Regular cardiac myocyte (primary cell): ENCODE measurements around the gene NANOS2. TPM values are rescaled to one million over a fixed set of nuclear protein-coding genes. Genes with fewer than 3 reads are reported as not detected.

Source experiments
- total RNA-seq: library from RNA; depleted of rRNA; stranded (reverse); fragments of >200 nt; gene quantifications from 2 replicates; pipeline ENCODE4 v1.2.3, GENCODE V29; 2014

NANOS2 gene
- not detected in 2 replicates for total RNA-seq

DNA sequence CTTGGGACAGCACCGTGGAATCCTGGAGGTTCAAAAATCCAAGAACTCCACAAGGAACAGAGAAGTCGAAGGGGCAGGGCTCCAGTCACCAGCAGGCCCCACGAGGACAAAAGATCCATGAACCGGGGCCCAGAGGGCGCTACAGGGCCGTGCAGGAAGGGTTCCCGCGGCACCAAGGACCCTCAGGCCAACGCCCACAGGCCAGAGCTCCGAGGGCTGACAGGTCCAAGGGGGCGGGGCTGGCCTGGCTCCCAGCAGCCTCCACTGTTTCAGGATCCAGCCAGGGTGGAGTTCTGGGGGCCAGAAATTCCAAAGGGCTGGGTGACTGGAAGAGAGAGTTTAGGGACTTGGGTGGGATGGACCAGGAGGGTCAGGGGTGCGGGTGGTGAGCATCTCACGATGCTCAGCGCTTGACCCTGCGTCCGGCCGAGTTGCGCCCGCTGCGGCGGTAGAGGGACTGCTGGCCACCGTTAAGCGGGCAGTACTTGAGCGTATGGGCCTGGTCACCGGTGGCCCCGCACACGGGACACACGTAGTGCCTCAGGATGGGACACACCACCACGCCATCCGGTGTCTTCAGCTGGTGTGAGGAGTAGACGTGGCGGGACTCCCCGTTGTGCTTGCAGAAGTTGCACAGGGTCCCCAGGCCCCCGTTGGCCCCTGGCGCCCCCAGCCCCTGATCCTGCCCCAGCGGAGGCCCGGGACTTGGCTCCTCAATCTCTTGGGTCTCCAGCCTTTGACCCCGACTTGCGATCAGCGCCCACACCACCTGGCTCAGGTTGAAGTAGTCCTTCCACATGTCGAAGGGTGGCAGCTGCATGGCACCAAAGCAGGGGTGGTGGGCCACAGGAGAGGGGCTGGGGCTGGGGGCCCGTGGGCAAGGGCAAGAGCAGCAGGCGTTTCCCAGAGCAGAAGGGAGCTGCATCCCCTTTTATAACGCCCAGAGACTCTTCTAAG is at the start of gene NANOS2:
NANOS2 (minus strand) TSS at position 905 of the 957 bp plus-strand sequence; CDS start at position 820, 85 bp downstream.

GRCh38 chr19:45901912-45902650 is 12.5 kb downstream of the NANOS2 start, which contains the start of gene MYPOP:
MYPOP (minus strand) TSS chr19:45902613; CDS start chr19:45901773, 840 bp downstream.

DNA sequence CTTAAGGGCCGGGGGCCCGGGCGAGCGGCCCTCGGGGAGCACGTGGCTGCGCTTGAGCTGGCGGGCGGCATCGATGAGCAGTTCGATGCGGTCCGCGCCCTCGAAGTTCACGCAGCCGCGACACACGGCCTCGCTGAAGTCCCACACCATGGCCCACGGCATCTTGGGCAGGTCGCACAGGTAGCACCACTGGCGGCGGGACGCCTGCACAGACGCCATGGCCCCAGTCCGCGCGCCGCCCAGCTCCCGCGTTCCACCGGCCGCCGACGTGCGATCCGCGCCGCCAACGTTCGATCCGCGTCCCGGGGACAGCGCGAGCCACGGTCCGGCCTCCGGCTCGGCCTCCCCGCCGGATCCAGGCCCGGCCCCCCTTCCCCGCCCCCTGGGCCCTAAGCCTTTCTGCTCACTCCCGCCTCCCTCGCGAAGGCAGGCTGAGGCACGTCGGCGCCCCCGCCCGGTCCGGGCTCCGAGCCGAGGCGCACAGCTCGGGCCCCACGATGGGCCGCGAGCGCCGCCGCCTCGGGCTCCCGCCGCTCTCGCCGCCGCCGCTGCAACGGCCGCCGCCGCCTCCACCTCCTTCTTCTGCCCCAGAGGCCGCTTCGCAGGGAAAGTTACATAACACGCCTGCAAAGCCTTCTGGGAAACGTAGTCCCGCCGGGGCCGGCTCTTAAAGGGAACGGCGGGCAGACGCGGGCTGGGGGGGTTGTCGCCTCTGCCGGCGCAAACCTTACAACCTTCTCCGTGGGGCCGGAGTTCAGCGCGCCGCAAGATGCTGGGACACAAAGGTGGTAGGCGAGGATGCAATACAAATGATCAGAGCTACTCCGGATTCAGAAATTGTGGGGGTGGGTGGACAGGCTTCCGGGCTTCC is 28.8 kb downstream of the NANOS2 start, which contains the start of gene IRF2BP1:
IRF2BP1 (minus strand) TSS at position 586 of the 871 bp plus-strand sequence; CDS start at position 219, 367 bp downstream.

GRCh38 chr19:45863840-45864628 is 50.5 kb downstream of the NANOS2 start, which contains the start of gene FOXA3:
FOXA3 (plus strand) TSS chr19:45864326; CDS start chr19:45864457, 131 bp downstream.

Other genes with a start within 250 kb of the NANOS2 start
- gene GIPR, start 246.6 kb downstream of the NANOS2 start, total RNA-seq: 0.28 and 0.38 TPM in 2 replicates
- gene SNRPD2, start 222.8 kb downstream of the NANOS2 start, total RNA-seq: 288 and 449 TPM in 2 replicates
- 31.2 and 32.1 TPM in 2 replicates for gene QPCTL, start 222.1 kb downstream of the NANOS2 start, total RNA-seq
- gene FBXO46, start 183.9 kb downstream of the NANOS2 start, total RNA-seq: 3.4 and 5.8 TPM in 2 replicates
- not detected in 2 replicates for gene MEIOSIN, start 181.3 kb downstream of the NANOS2 start, total RNA-seq
- 8.1 and 11.3 TPM in 2 replicates for gene SIX5, start 145.5 kb downstream of the NANOS2 start, total RNA-seq
- gene DMPK, start 132.3 kb downstream of the NANOS2 start, total RNA-seq: 15.0 and 48.2 TPM in 2 replicates
- gene DMWD, start 121.9 kb downstream of the NANOS2 start, total RNA-seq: 27.8 and 29.0 TPM in 2 replicates
- under 0.01 and 0.28 TPM in 2 replicates for gene RSPH6A, start 99.5 kb downstream of the NANOS2 start, total RNA-seq
- 22.8 and 29.9 TPM in 2 replicates for gene SYMPK, start 51.6 kb downstream of the NANOS2 start, total RNA-seq
- gene FOXA3, start 50.5 kb downstream of the NANOS2 start, total RNA-seq: under 0.01 TPM in 1 of 2 replicates, not detected in the other
- gene IRF2BP1, start 28.6 kb downstream of the NANOS2 start, total RNA-seq: 26.5 and 28.4 TPM in 2 replicates
- gene MYPOP, start 12.2 kb downstream of the NANOS2 start, total RNA-seq: 0.77 and 2.0 TPM in 2 replicates
- under 0.01 TPM in 2 replicates for gene NOVA2, start 59.1 kb upstream of the NANOS2 start, total RNA-seq
- 5.4 and 10.9 TPM in 2 replicates for gene CCDC61, start 80.7 kb upstream of the NANOS2 start, total RNA-seq
- not detected in 2 replicates for gene PGLYRP1, start 108.3 kb upstream of the NANOS2 start, total RNA-seq
- not detected in 2 replicates for gene IGFL4, start 126.2 kb upstream of the NANOS2 start, total RNA-seq
- 0.28 TPM in 1 of 2 replicates, not detected in the other for gene IGFL3, start 209.9 kb upstream of the NANOS2 start, total RNA-seq
- 1.1 TPM in 1 of 2 replicates, not detected in the other for gene IGFL2, start 233.5 kb upstream of the NANOS2 start, total RNA-seq